ENCODE data around the gene TM9SF3. TPM values are rescaled to one million over a fixed set of nuclear protein-coding genes. Genes with fewer than 3 reads are reported as not detected.
A peak's percentile ranks its signal among the peaks of the same experiment; 100 is the strongest.

The TM9SF3 gene
- total RNA-seq (100 to 1,000 TPM; 134 to 145 TPM), polyA plus RNA-seq (ENCODE audit: insufficient read length in 6 of 6) (100 to 1,000 TPM; 128 to 161 (median 153) TPM)
- long read RNA-seq, donor 1, full-length matches to known transcripts, result 25 of 84 reads
- long read RNA-seq, donor 1, partial matches to known transcripts, result 59 of 84 reads
- long read RNA-seq, donor 1, other reads (novel, unspliced or antisense), result 0 of 84 reads
- long read RNA-seq, donor 2, full-length matches to known transcripts, result 25 of 53 reads
- long read RNA-seq, donor 2, partial matches to known transcripts, result 28 of 53 reads
- long read RNA-seq, donor 2, other reads (novel, unspliced or antisense), result 0 of 53 reads
- long read RNA-seq, donor 3, full-length matches to known transcripts, result 25 of 33 reads
- long read RNA-seq, donor 3, partial matches to known transcripts, result 8 of 33 reads
- long read RNA-seq, donor 3, other reads (novel, unspliced or antisense), result 0 of 33 reads
- long read RNA-seq, donor 4, partial matches to known transcripts, result 1 of 1 reads
- long read RNA-seq, donor 4, other reads (novel, unspliced or antisense), result 0 of 1 reads
- long read RNA-seq, donor 5, full-length matches to known transcripts, result 16 of 35 reads
- long read RNA-seq, donor 5, partial matches to known transcripts, result 19 of 35 reads
- long read RNA-seq, donor 5, other reads (novel, unspliced or antisense), result 0 of 35 reads
- long read RNA-seq, donor 6, full-length matches to known transcripts, result 35 of 35 reads
- long read RNA-seq, donor 6, partial matches to known transcripts, result 0 of 35 reads
- long read RNA-seq, donor 6, other reads (novel, unspliced or antisense), result 0 of 35 reads
- long read RNA-seq, donor 7, full-length matches to known transcripts, result 23 of 23 reads
- long read RNA-seq, donor 7, partial matches to known transcripts, result 0 of 23 reads
- long read RNA-seq, donor 7, other reads (novel, unspliced or antisense), result 0 of 23 reads
- long read RNA-seq, donor 8, full-length matches to known transcripts, result 33 of 49 reads
- long read RNA-seq, donor 8, partial matches to known transcripts, result 16 of 49 reads
- long read RNA-seq, donor 8, other reads (novel, unspliced or antisense), result 0 of 49 reads
- long read RNA-seq, donor 9, full-length matches to known transcripts, result 1 of 1 reads
- long read RNA-seq, donor 9, partial matches to known transcripts, result 0 of 1 reads
- long read RNA-seq, donor 9, other reads (novel, unspliced or antisense), result 0 of 1 reads
- long read RNA-seq, donor 10, partial matches to known transcripts, result 1 of 1 reads
- long read RNA-seq, donor 10, other reads (novel, unspliced or antisense), result 0 of 1 reads
- long read RNA-seq, donor 11, full-length matches to known transcripts, result 27 of 44 reads
- long read RNA-seq, donor 11, partial matches to known transcripts, result 17 of 44 reads
- long read RNA-seq, donor 11, other reads (novel, unspliced or antisense), result 0 of 44 reads
- long read RNA-seq, donor 12, full-length matches to known transcripts, result 26 of 32 reads
- long read RNA-seq, donor 12, partial matches to known transcripts, result 6 of 32 reads
- long read RNA-seq, donor 12, other reads (novel, unspliced or antisense), result 0 of 32 reads

GRCh38 chr10:96586419-96587263, at the start of gene TM9SF3:
Gene TM9SF3 (minus strand): TSS chr10:96587012. CDS start chr10:96586835, 177 bp downstream.
- peak within 1 kb of the TSS; percentile 97 to 99 for H3K27ac ChIP-seq
- peak within 1 kb of the TSS; percentile 77 to 83 for H3K4me3 ChIP-seq
- intact Hi-C loops (cut with DNase I), result no loop called here
- H3K4me1 ChIP-seq, result peaks cover 32 to 59% of the 10 kb centered on the region in 2 donors
- no peaks in the 10 kb centered on the region for H3K27me3 ChIP-seq
- no peaks in the 10 kb centered on the region for H3K36me3 ChIP-seq
- H3K9me3 ChIP-seq, result no peaks in the 10 kb centered on the region
- DNase-seq (peak; percentile 91 to 99 (median 94)), ATAC-seq (peak; percentile 88)
- TF ChIP-seq CTCF (IDR thresholded peaks at IDR 0.05), result no peak

- no peak for TF ChIP-seq CTCF (IDR thresholded peaks at IDR 0.05)
- Histone ChIP-seq H3K4me1 (no peaks in the 10 kb centered on the region), H3K9me3 (no peaks in the 10 kb centered on the region), H3K36me3 (peaks cover 0 to 58% of the 10 kb centered on the region in 2 donors), H3K27ac (no peak overlapping the region), H3K27me3 (no peaks in the 10 kb centered on the region), H3K4me3 (no peak overlapping the region)
- ATAC-seq, result no peak
- intact Hi-C loops (cut with DNase I), result no loop called here
- peak in 1 of 4 donors; percentile 17 for DNase-seq
These were observed 49.7 kb upstream of the TM9SF3 start for GRCh38 chr10:96636551-96636950.

- peaks cover 0 to 53% of the 10 kb centered on the region in 2 donors for H3K36me3 ChIP-seq
- intact Hi-C loops (cut with DNase I), result no loop called here
- ATAC-seq (peak; percentile 81), DNase-seq (peak in 2 of 4 donors; percentile 51 to 79)
- H3K27ac ChIP-seq, result no peak overlapping the region
- no peak overlapping the region for H3K4me3 ChIP-seq
- TF ChIP-seq CTCF (IDR thresholded peaks at IDR 0.05), result no peak
- no peaks in the 10 kb centered on the region for H3K27me3 ChIP-seq
- H3K9me3 ChIP-seq, result no peaks in the 10 kb centered on the region
- H3K4me1 ChIP-seq, result no peaks in the 10 kb centered on the region
These were observed 46.3 kb upstream of the TM9SF3 start for GRCh38 chr10:96632974-96633710.

GRCh38 chr10:96627292-96627691, 40.5 kb upstream of the TM9SF3 start:
- no peak for ATAC-seq
- no peak for DNase-seq
- H3K9me3 ChIP-seq, result no peaks in the 10 kb centered on the region
- H3K27ac ChIP-seq, result no peak overlapping the region
- TF ChIP-seq CTCF (IDR thresholded peaks at IDR 0.05), result no peak
- H3K36me3 ChIP-seq, result peaks cover 0 to 75% of the 10 kb centered on the region in 2 donors
- no peaks in the 10 kb centered on the region for H3K27me3 ChIP-seq
- no peak overlapping the region for H3K4me3 ChIP-seq
- H3K4me1 ChIP-seq, result no peaks in the 10 kb centered on the region
- intact Hi-C loops (cut with DNase I), result no loop called here

All from left lung (tissue), 14 donors.